Liver (tissue), 9 donors: ENCODE measurements around the gene HYCC1. TPM values are rescaled to one million over a fixed set of nuclear protein-coding genes. Genes with fewer than 3 reads are reported as not detected.

Experiments used
- DNase-seq: peaks from one replicate; pipeline ENCODE4 v3.0.0-alpha.2; 2017; ENCODE audit warnings: low spot score
- H3K27ac ChIP-seq, 2 donors: one replicate each; pipeline ENCODE4 v1.7.0; 2013; ENCODE audit warnings: inconsistent platforms in 2 of 2, low read length in 2 of 2, control low read depth in 1 of 2, low read depth in 1 of 2, mild to moderate bottlenecking in 1 of 2
- H3K27me3 ChIP-seq, 4 donors: one replicate each; pipeline versions ENCODE4 v1.6.1 to v1.7.0; 2013; ENCODE audit warnings: low read length in 3 of 4, inconsistent platforms in 1 of 4, mild to moderate bottlenecking in 1 of 4, moderate library complexity in 1 of 4; ENCODE audit not compliant: control insufficient read depth in 4 of 4, insufficient read depth in 4 of 4
- H3K36me3 ChIP-seq, 4 donors: one replicate each; pipeline versions ENCODE4 v1.6.1 to v1.7.0; 2013; ENCODE audit warnings: low read length in 3 of 4, mild to moderate bottlenecking in 3 of 4, low read depth in 1 of 4, moderate library complexity in 1 of 4; ENCODE audit not compliant: control insufficient read depth in 4 of 4, insufficient read depth in 3 of 4
- H3K4me1 ChIP-seq, 4 donors: one replicate each; pipeline versions ENCODE4 v1.6.1 to v1.7.0; 2013; ENCODE audit warnings: low read length in 3 of 4, mild to moderate bottlenecking in 3 of 4, moderate library complexity in 1 of 4; ENCODE audit not compliant: control insufficient read depth in 4 of 4, insufficient read depth in 4 of 4
- H3K4me3 ChIP-seq, 3 donors: one replicate each; pipeline versions ENCODE4 v1.6.1 to v1.7.0; 2013; ENCODE audit warnings: low read length in 3 of 3, control low read depth in 1 of 3, low read depth in 1 of 3, mild to moderate bottlenecking in 1 of 3
- H3K9ac ChIP-seq, 2 donors: one replicate each; pipeline ENCODE4 v1.7.0; 2013; ENCODE audit warnings: low read length in 2 of 2, mild to moderate bottlenecking in 2 of 2, moderate library complexity in 2 of 2, control low read depth in 1 of 2, low read depth in 1 of 2
- H3K9me3 ChIP-seq, 4 donors: one replicate each; pipeline versions ENCODE4 v1.6.1 to v1.7.0; 2013; ENCODE audit warnings: low read length in 3 of 4; ENCODE audit not compliant: control insufficient read depth in 4 of 4
- ATF3 ChIP-seq: IDR thresholded peaks from 2 replicates; pipeline ENCODE4 v1.6.1; 2016; ENCODE audit warnings: antibody characterized with exemption
- CTCF ChIP-seq: fragments of 150-350 bp; IDR thresholded peaks from 2 replicates; pipeline ENCODE4 v1.5.1; 2017; ENCODE audit warnings: improper control_type of control experiment, low read depth, low read length; ENCODE audit not compliant: missing input control
- EGR1 ChIP-seq, 2 donors: IDR thresholded peaks; 2 replicates each; pipeline ENCODE4 v1.6.1; 2016 to 2018; ENCODE audit warnings: antibody characterized with exemption in 2 of 2, low read depth in 2 of 2
- FOXA1 ChIP-seq: IDR thresholded peaks from 2 replicates; pipeline ENCODE4 v1.6.1; 2016; ENCODE audit warnings: antibody characterized with exemption
- FOXA2 ChIP-seq: IDR thresholded peaks from 2 replicates; pipeline ENCODE4 v1.6.1; 2016; ENCODE audit warnings: antibody characterized with exemption
- GABPA ChIP-seq, 2 donors: IDR thresholded peaks in 1 of 2; conservative IDR thresholded peaks in 1 of 2; 2 replicates each; pipeline ENCODE4 v1.6.1; 2016; ENCODE audit warnings: antibody characterized with exemption in 2 of 2, mild to moderate bottlenecking in 1 of 2, moderate library complexity in 1 of 2
- HNF4A ChIP-seq, 2 donors: conservative IDR thresholded peaks; 2 replicates each; pipeline ENCODE4 v1.6.1; 2016; ENCODE audit warnings: antibody characterized with exemption in 2 of 2, mild to moderate bottlenecking in 2 of 2
- HNF4G ChIP-seq: IDR thresholded peaks from 2 replicates; pipeline ENCODE4 v1.6.1; 2016; ENCODE audit warnings: antibody characterized with exemption
- JUND ChIP-seq, 2 donors: IDR thresholded peaks; 2 replicates each; pipeline ENCODE4 v1.6.1; 2016; ENCODE audit warnings: antibody characterized with exemption in 2 of 2
- MAX ChIP-seq: IDR thresholded peaks from 2 replicates; pipeline ENCODE4 v1.6.1; 2016; ENCODE audit warnings: antibody characterized with exemption
- NR2F2 ChIP-seq: IDR thresholded peaks from 2 replicates; pipeline ENCODE4 v1.6.1; 2016; ENCODE audit warnings: antibody characterized with exemption
- RAD21 ChIP-seq, 2 donors: IDR thresholded peaks; 2 replicates each; pipeline ENCODE4 v1.6.1; 2016; ENCODE audit warnings: antibody characterized with exemption in 2 of 2, mild to moderate bottlenecking in 2 of 2
- REST ChIP-seq: IDR thresholded peaks from 2 replicates; pipeline ENCODE4 v1.6.1; 2016; ENCODE audit warnings: antibody characterized with exemption, mild to moderate bottlenecking
- RXRA ChIP-seq, 2 donors: IDR thresholded peaks; 2 replicates each; pipeline ENCODE4 v1.6.1; 2017 to 2018; ENCODE audit warnings: antibody characterized with exemption in 2 of 2, mild to moderate bottlenecking in 1 of 2
- SP1 ChIP-seq: IDR thresholded peaks from 2 replicates; pipeline ENCODE4 v1.6.1; 2018; ENCODE audit warnings: antibody characterized with exemption, mild to moderate bottlenecking
- TAF1 ChIP-seq: conservative IDR thresholded peaks from 2 replicates; pipeline ENCODE4 v1.6.1; 2016; ENCODE audit warnings: antibody characterized with exemption, mild to moderate bottlenecking
- YY1 ChIP-seq: IDR thresholded peaks from 2 replicates; pipeline ENCODE4 v1.6.1; 2016; ENCODE audit warnings: antibody characterized with exemption, mild to moderate bottlenecking
- ZBTB33 ChIP-seq: IDR thresholded peaks from 2 replicates; pipeline ENCODE4 v1.6.1; 2016; ENCODE audit warnings: antibody characterized with exemption
- WGBS: extraction: QIAGEN DNeasy Blood & Tissue Kit; methylation state at CpG from one replicate; pipeline ENCODE4 v1.1.7; 2013; 5-methylcytosine and 5-hydroxymethylcytosine counted together
- polyA plus RNA-seq, 2 donors: library from polyadenylated mRNA; stranded (reverse) in 1 of 2; unstranded in 1 of 2; fragments of 200-250 nt in 1 of 2; fragments of >200 nt in 1 of 2; fragmentation: Nextera tagmentation in 1 of 2; extraction: Ambion mirVana in 1 of 2; gene quantifications; one replicate each; pipeline versions ENCODE4 v1.2.1 to v1.2.3, GENCODE V29; 2013 to 2015
- total RNA-seq, 2 donors: library from RNA; depleted of rRNA; stranded (reverse); fragments of >200 nt; gene quantifications; one replicate each; pipeline ENCODE4 v1.2.3, GENCODE V29; 2014
- donor health status: healthy.
- donor health status: healthy.
- donor health status: healthy.
- donor health status: healthy.
- donor health status: healthy.

The HYCC1 gene
- total and polyA plus RNA-seq, 4 donors: 5.6 to 19.0 (median 10.6) TPM

- Histone ChIP-seq H3K27me3 (no peaks in the 10 kb centered on the region), H3K36me3 (no peaks in the 10 kb centered on the region), H3K4me3 (no peak overlapping the region), H3K9me3 (no peaks in the 10 kb centered on the region), H3K4me1 (peaks cover 0 to 1% (median under 1%) of the 10 kb centered on the region in 4 donors), H3K9ac (no peak overlapping the region), H3K27ac (no peak overlapping the region)
- DNase-seq: no peak
- 46% methylated on average over 1 of the region's 1 CpG for WGBS
- TF ChIP-seq RAD21 (IDR thresholded peaks at IDR 0.05): no peak
- no peak for TF ChIP-seq SP1
- TF ChIP-seq EGR1 (IDR thresholded peaks at IDR 0.05; ENCODE audit: low read depth in 2 of 2): no peak
- no peak for TF ChIP-seq TAF1
- TF ChIP-seq GABPA (IDR thresholded peaks at IDR 0.05 in 1 of 2, conservative IDR thresholded peaks at IDR 0.05 in 1 of 2): no peak
- no peak for TF ChIP-seq HNF4G
- TF ChIP-seq NR2F2: no peak
- no peak for TF ChIP-seq ZBTB33
- no peak for TF ChIP-seq YY1
- no peak for TF ChIP-seq MAX
- no peak for TF ChIP-seq JUND (IDR thresholded peaks at IDR 0.05)
- no peak for TF ChIP-seq CTCF
- no peak for TF ChIP-seq REST
- TF ChIP-seq RXRA (IDR thresholded peaks at IDR 0.05): no peak
- TF ChIP-seq FOXA1: no peak
- no peak for TF ChIP-seq ATF3
- no peak for TF ChIP-seq FOXA2
- no peak for TF ChIP-seq HNF4A (conservative IDR thresholded peaks at IDR 0.05)
Observed at GRCh38 chr7:22996470-22996869, 17.5 kb downstream of the HYCC1 start.

- no peak overlapping the region for H3K4me3 ChIP-seq
- no peak overlapping the region for H3K9ac ChIP-seq
- DNase-seq: no peak
- no peaks in the 10 kb centered on the region for H3K36me3 ChIP-seq
- TF ChIP-seq FOXA2 (no peak), CTCF (no peak), HNF4G (no peak), GABPA (IDR thresholded peaks at IDR 0.05 in 1 of 2, conservative IDR thresholded peaks at IDR 0.05 in 1 of 2) (no peak), HNF4A (conservative IDR thresholded peaks at IDR 0.05) (no peak), TAF1 (no peak), JUND (IDR thresholded peaks at IDR 0.05) (no peak), EGR1 (IDR thresholded peaks at IDR 0.05; ENCODE audit: low read depth in 2 of 2) (no peak), ZBTB33 (no peak), YY1 (no peak), FOXA1 (no peak), ATF3 (no peak), NR2F2 (no peak), RXRA (IDR thresholded peaks at IDR 0.05) (no peak)
- WGBS: 97% methylated on average over 2 of the region's 2 CpGs
- H3K4me1 ChIP-seq: peaks cover 0 to 1% (median 0%) of the 10 kb centered on the region in 4 donors
- no peak overlapping the region for H3K27ac ChIP-seq
- H3K9me3 ChIP-seq: no peaks in the 10 kb centered on the region
- H3K27me3 ChIP-seq: no peaks in the 10 kb centered on the region
Observed at GRCh38 chr7:22995011-22995410, 18.9 kb downstream of the HYCC1 start.
